ENCODE results near the gene LMF1. TPM values are rescaled to one million over a fixed set of nuclear protein-coding genes. Genes with fewer than 3 reads are reported as not detected.

LMF1 gene
- total and polyA plus RNA-seq, 2 of the 8 experiments (the other 6 are each of a cell fraction or from before 2014, with no cell fraction given) = 3.5 to 9.1 TPM

DNA sequence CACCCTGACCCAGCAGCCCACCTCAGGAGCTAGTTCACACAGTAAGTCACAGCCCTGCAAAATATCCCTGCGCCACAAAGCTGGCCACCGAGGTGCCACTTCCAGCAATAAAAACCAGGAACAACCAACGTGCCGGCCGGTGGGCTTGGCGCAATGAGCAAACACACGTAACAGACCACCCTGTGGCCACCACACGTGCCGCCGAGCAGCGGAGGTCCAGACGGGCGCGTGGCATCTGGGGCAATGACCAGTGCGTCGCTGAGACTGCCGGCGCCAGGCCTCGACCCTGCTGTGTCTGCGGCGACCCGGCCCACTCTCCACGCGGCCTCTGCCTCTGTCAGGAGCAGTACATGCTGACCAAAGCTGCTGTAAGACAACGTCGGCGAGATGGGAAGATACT, 31.5 kb downstream of the LMF1 start:
- Histone ChIP-seq H3K27ac (ENCODE audit: low read depth, low read length) (no peak overlapping the region), H2BK120ac (replicated peaks; ENCODE audit: low read depth, low read length) (no peak overlapping the region), H3K79me2 (ENCODE audit: control insufficient read depth in 1 of 2, insufficient read depth in 2 of 2, low read length in 2 of 2) (no peaks in the 10 kb centered on the region), H3K14ac (ENCODE audit: insufficient read length) (no peak overlapping the region), H3K9ac (replicated peaks in 1 of 4; ENCODE audit: extremely low read depth in 1 of 4, low read depth in 3 of 4, low read length in 3 of 4) (no peak overlapping the region), H4K8ac (ENCODE audit: extremely low read depth, insufficient read depth, low read length) (no peak overlapping the region), H3K27me3 (replicated peaks in 1 of 4; ENCODE audit: control insufficient read depth in 3 of 4, extremely low read depth in 1 of 4, insufficient read depth in 3 of 4, low read length in 3 of 4) (no peaks in the 10 kb centered on the region), H3K56ac (replicated peaks; ENCODE audit: insufficient read length, low read depth, low read length) (no peak overlapping the region), H4K20me1 (replicated peaks in 1 of 2; ENCODE audit: control insufficient read depth in 1 of 2, insufficient read depth in 2 of 2, low read length in 2 of 2) (no peaks in the 10 kb centered on the region), H3K4me2 (ENCODE audit: insufficient read depth in 1 of 2, low read depth in 2 of 2, low read length in 2 of 2) (no peak overlapping the region), H3K4me1 (replicated peaks in 1 of 4; ENCODE audit: control insufficient read depth in 3 of 4, insufficient read depth in 4 of 4, low read length in 3 of 4) (no peaks in the 10 kb centered on the region), H2BK15ac (ENCODE audit: low read length) (no peak overlapping the region), H3K18ac (ENCODE audit: extremely low read depth, low read length) (no peak overlapping the region), H3K23ac (ENCODE audit: insufficient read length) (no peak overlapping the region), H3K9me3 (ENCODE audit: insufficient read depth in 2 of 2, low read depth in 1 of 2, low read length in 1 of 2) (peaks cover 16 to 42% of the 10 kb centered on the region in 2 experiments), H2AFZ (ENCODE audit: low read length) (no peak overlapping the region), H3K4ac (replicated peaks; ENCODE audit: insufficient read length, low read depth, low read length) (no peak overlapping the region), H3K23me2 (ENCODE audit: low read depth, low read length) (no peaks in the 10 kb centered on the region), H3K4me3 (ENCODE audit: extremely low read depth in 1 of 4, insufficient read depth in 2 of 4, low read depth in 3 of 4, low read length in 4 of 4) (no peak overlapping the region), H3K36me3 (ENCODE audit: control insufficient read depth in 2 of 4, insufficient read depth in 4 of 4, low read length in 3 of 4) (no peaks in the 10 kb centered on the region), H4K91ac (replicated peaks; ENCODE audit: insufficient read length, low read length) (no peak overlapping the region), H3K79me1 (ENCODE audit: low read depth, low read length) (no peaks in the 10 kb centered on the region), H2BK12ac (ENCODE audit: low read depth, low read length) (no peak overlapping the region), H2AK5ac (ENCODE audit: low read depth, low read length) (no peak overlapping the region), H4K5ac (ENCODE audit: insufficient read length, low read depth, low read length) (no peak overlapping the region), H2BK20ac (ENCODE audit: low read length) (no peak overlapping the region), H2BK5ac (ENCODE audit: low read depth, low read length) (no peak overlapping the region)
- DNase-seq (ENCODE audit: low read depth in 1 of 2, low spot score in 2 of 2) (no peak), FAIRE-seq (no peak)
- ChIA-PET POLR2A (ENCODE audit: partially characterized antibody) (no interaction called here), CTCF (ENCODE audit: partially characterized antibody) (no interaction called here)
- no peak for TF ChIP-seq GABPA (IDR thresholded peaks at IDR 0.05; ENCODE audit: borderline replicate concordance, insufficient read depth, low read length)
- TF ChIP-seq CEBPB (IDR thresholded peaks at IDR 0.05; ENCODE audit: low read depth, low read length) = no peak
- no peak for TF ChIP-seq GTF2F1 (IDR thresholded peaks at IDR 0.05; ENCODE audit: borderline replicate concordance, low read depth, low read length)
- TF ChIP-seq JUN (IDR thresholded peaks at IDR 0.05; ENCODE audit: low read depth, low read length) = no peak
- no peak for TF ChIP-seq KDM5A (IDR thresholded peaks at IDR 0.05; ENCODE audit: low read length)
- TF ChIP-seq, protein P1, sequence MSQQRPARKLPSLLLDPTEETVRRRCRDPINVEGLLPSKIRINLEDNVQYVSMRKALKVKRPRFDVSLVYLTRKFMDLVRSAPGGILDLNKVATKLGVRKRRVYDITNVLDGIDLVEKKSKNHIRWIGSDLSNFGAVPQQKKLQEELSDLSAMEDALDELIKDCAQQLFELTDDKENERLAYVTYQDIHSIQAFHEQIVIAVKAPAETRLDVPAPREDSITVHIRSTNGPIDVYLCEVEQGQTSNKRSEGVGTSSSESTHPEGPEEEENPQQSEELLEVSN (IDR thresholded peaks at IDR 0.05) = no peak
- TF ChIP-seq ZNF274 (IDR thresholded peaks at IDR 0.05; ENCODE audit: borderline replicate concordance, extremely low read depth, low read length) = no peak
- TF ChIP-seq SP4 (IDR thresholded peaks at IDR 0.05; ENCODE audit: low read length) = no peak
- 91% methylated on average over 23 of the region's 27 CpGs; no CpG with 5 or more reads in 1 of the 2 experiments for WGBS, 2 experiments (ENCODE audit: extremely low coverage in 1 of 2, insufficient coverage in 1 of 2, insufficient read length in 1 of 2, insufficient replicate concordance in 2 of 2, low coverage in 1 of 2, low lambda C conversion rate in 2 of 2, missing lambda C conversion rate in 1 of 2)

Measured in H1 (cell line).